HepG2 (cell line): ENCODE measurements around the gene C22orf15. TPM values are rescaled to one million over a fixed set of nuclear protein-coding genes. Genes with fewer than 3 reads are reported as not detected.

ENCODE experiments used
- ARHGAP35 ChIP-seq: sonication (generic); formaldehyde crosslinking; IDR thresholded peaks from 2 replicates; pipeline ENCODE4 v1.9.0; 2022; ENCODE audit warnings: mild to moderate bottlenecking, inconsistent platforms, moderate library complexity, missing genetic modification reagents, borderline replicate concordance
- CBX2 ChIP-seq, 2 experiments: fragments of 200-600 bp in 1 of 2; sonication (generic); formaldehyde crosslinking in 1 of 2; IDR thresholded peaks; 2 replicates each; pipeline versions ENCODE4 v1.7.0 to v1.8.1; 2018 to 2022; ENCODE audit warnings: low read depth in 2 of 2, low read length in 1 of 2, mild to moderate bottlenecking in 1 of 2, missing genetic modification reagents in 1 of 2
- NFIB ChIP-seq: sonication (generic); formaldehyde crosslinking; IDR thresholded peaks from 2 replicates; pipeline ENCODE4 v1.9.0; 2021; ENCODE audit warnings: missing genetic modification reagents, mild to moderate bottlenecking, borderline replicate concordance
- NR1H2 ChIP-seq: sonication (generic); formaldehyde crosslinking; IDR thresholded peaks from 2 replicates; pipeline ENCODE4 v1.8.1; 2022; ENCODE audit warnings: low read depth, missing genetic modification reagents, borderline replicate concordance
- ZFP1 ChIP-seq: IDR thresholded peaks from 2 replicates; pipeline ENCODE4 v1.6.1; 2016
- ZNF34 ChIP-seq: sonication (generic); formaldehyde crosslinking; IDR thresholded peaks from 2 replicates; pipeline ENCODE4 v1.4.0; 2020; ENCODE audit warnings: mild to moderate bottlenecking, missing genetic modification reagents, borderline replicate concordance
- polyA plus RNA-seq, 8 experiments: library from polyadenylated mRNA; depleted of rRNA in 3 of 8; stranded (reverse) in 7 of 8; unstranded in 1 of 8; fragments of >200 nt; fragmentation: Illumina TruSeq in 4 of 8; extraction: Trizol in 4 of 8; gene quantifications; 2 replicates each; pipeline versions ENCODE4 v1.2.1 to v1.2.3, GENCODE V29; 2011 to 2016; ENCODE audit warnings: low read depth in 4 of 8, missing spikeins in 1 of 8, mixed read lengths in 1 of 8; ENCODE audit not compliant: insufficient read depth in 1 of 8
- total RNA-seq, 5 experiments: library from RNA; depleted of rRNA; stranded (reverse); fragments of >200 nt; fragmentation: Illumina TruSeq; extraction: Trizol; gene quantifications; 2 replicates each; pipeline ENCODE4 v1.2.3, GENCODE V29; 2016; ENCODE audit warnings: low read depth in 1 of 5
- TF ChIP-seq, protein P1 (sequence below): sonication (generic); formaldehyde crosslinking; IDR thresholded peaks from 2 replicates; pipeline ENCODE4 v1.5.0; 2020; ENCODE audit warnings: missing genetic modification reagents, mild to moderate bottlenecking, borderline replicate concordance
- TF ChIP-seq, protein P2 (sequence below): IDR thresholded peaks from 2 replicates; pipeline ENCODE4 v1.6.1; 2016
- TF ChIP-seq, protein P3 (sequence below): IDR thresholded peaks from 2 replicates; pipeline ENCODE4 v1.6.1; 2016; ENCODE audit warnings: low read depth, missing genetic modification reagents, missing compliant biosample characterization
- TF ChIP-seq, protein P4 (sequence below): sonication (generic); formaldehyde crosslinking; IDR thresholded peaks from 2 replicates; pipeline ENCODE4 v1.9.0; 2021; ENCODE audit warnings: missing genetic modification reagents, borderline replicate concordance
- TF ChIP-seq, protein P5 (sequence below): sonication (generic); formaldehyde crosslinking; IDR thresholded peaks from 2 replicates; pipeline ENCODE4 v1.4.0; 2020; ENCODE audit warnings: mild to moderate bottlenecking, missing genetic modification reagents
- TF ChIP-seq, protein P6 (sequence below): sonication (generic); formaldehyde crosslinking; IDR thresholded peaks from 2 replicates; pipeline ENCODE4 v1.5.1; 2020; ENCODE audit warnings: missing genetic modification reagents, mild to moderate bottlenecking, borderline replicate concordance
- TF ChIP-seq, protein P7 (sequence below): sonication (generic); formaldehyde crosslinking; IDR thresholded peaks from 2 replicates; pipeline ENCODE4 v1.9.0; 2021; ENCODE audit warnings: missing genetic modification reagents, borderline replicate concordance

C22orf15 gene
- total and polyA plus RNA-seq, 2 of the 13 experiments (the other 11 are each of a cell fraction or from before 2014, with no cell fraction given) = not detected

DNA sequence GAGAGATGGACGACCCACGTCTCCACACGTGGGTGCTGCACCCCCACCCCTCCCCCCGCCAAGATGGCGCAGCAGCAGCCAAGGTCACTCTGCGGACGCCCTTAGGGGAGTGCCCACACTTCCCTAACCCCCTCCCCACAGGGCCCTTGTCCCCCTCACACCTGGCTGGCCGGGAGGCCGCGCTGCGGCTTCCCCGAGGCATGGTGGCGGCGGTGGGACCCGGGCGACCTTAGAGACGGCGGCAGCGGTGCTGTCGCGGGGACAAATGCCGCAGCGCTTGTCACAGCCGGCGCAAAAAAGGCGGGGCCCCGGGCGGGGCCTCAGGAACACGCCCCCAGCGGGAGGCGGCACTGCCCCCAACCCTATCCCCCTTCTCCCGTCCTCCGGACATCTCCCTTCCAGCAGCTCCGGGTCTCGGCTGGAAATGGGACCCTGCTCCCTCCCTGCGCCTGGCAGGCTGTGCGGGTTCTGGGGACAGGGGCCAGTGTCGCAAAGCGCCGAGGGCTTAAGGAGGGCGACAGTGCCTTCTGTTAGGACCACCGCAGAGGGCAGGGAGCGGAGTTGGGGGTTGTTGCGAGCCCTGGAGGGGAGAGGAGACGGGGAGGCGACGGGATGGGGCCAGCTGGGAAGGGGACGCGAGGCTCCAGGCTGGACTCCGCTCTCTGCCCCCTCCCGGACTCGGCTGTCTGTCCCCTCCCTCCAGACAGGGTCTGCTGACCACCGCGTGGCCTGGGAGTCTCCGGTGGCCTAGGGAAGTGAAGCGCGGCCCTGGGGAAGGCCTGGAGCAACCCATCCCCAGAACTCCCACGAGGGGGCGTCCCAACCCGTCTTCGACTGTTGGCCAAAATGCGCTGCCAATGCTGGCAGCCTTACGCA lies 5.1 kb downstream of the C22orf15 start, which contains the start of gene CHCHD10 (continued):
- TF ChIP-seq, protein P1, sequence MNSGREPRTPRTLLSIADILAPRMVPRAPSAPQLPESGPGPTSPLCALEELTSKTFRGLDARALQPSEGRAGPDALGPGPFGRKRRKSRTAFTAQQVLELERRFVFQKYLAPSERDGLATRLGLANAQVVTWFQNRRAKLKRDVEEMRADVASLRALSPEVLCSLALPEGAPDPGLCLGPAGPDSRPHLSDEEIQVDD = 0 out of 2 replicates have a peak, but pooled peaks have one; percentile 31
- TF ChIP-seq, protein P2, sequence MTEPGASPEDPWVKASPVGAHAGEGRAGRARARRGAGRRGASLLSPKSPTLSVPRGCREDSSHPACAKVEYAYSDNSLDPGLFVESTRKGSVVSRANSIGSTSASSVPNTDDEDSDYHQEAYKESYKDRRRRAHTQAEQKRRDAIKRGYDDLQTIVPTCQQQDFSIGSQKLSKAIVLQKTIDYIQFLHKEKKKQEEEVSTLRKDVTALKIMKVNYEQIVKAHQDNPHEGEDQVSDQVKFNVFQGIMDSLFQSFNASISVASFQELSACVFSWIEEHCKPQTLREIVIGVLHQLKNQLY (CRISPR knock-in tag) = peak; percentile 81
- TF ChIP-seq NFIB (no peak), CBX2 (IDR thresholded peaks at IDR 0.05; ENCODE audit: low read depth, low read length) (no peak), CBX2 (CRISPR knock-in tag; IDR thresholded peaks at IDR 0.05; ENCODE audit: low read depth) (no peak), ARHGAP35 (0 out of 2 replicates have a peak, but pooled peaks have one; percentile 8), ZNF34 (CRISPR knock-in tag) (no peak; the same call in 1 of the 2 replicates), ZFP1 (CRISPR knock-in tag) (no peak), NR1H2 (no peak)
- TF ChIP-seq, protein P3, sequence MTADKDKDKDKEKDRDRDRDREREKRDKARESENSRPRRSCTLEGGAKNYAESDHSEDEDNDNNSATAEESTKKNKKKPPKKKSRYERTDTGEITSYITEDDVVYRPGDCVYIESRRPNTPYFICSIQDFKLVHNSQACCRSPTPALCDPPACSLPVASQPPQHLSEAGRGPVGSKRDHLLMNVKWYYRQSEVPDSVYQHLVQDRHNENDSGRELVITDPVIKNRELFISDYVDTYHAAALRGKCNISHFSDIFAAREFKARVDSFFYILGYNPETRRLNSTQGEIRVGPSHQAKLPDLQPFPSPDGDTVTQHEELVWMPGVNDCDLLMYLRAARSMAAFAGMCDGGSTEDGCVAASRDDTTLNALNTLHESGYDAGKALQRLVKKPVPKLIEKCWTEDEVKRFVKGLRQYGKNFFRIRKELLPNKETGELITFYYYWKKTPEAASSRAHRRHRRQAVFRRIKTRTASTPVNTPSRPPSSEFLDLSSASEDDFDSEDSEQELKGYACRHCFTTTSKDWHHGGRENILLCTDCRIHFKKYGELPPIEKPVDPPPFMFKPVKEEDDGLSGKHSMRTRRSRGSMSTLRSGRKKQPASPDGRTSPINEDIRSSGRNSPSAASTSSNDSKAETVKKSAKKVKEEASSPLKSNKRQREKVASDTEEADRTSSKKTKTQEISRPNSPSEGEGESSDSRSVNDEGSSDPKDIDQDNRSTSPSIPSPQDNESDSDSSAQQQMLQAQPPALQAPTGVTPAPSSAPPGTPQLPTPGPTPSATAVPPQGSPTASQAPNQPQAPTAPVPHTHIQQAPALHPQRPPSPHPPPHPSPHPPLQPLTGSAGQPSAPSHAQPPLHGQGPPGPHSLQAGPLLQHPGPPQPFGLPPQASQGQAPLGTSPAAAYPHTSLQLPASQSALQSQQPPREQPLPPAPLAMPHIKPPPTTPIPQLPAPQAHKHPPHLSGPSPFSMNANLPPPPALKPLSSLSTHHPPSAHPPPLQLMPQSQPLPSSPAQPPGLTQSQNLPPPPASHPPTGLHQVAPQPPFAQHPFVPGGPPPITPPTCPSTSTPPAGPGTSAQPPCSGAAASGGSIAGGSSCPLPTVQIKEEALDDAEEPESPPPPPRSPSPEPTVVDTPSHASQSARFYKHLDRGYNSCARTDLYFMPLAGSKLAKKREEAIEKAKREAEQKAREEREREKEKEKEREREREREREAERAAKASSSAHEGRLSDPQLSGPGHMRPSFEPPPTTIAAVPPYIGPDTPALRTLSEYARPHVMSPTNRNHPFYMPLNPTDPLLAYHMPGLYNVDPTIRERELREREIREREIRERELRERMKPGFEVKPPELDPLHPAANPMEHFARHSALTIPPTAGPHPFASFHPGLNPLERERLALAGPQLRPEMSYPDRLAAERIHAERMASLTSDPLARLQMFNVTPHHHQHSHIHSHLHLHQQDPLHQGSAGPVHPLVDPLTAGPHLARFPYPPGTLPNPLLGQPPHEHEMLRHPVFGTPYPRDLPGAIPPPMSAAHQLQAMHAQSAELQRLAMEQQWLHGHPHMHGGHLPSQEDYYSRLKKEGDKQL (CRISPR knock-in tag) = no peak
- TF ChIP-seq, protein P4, sequence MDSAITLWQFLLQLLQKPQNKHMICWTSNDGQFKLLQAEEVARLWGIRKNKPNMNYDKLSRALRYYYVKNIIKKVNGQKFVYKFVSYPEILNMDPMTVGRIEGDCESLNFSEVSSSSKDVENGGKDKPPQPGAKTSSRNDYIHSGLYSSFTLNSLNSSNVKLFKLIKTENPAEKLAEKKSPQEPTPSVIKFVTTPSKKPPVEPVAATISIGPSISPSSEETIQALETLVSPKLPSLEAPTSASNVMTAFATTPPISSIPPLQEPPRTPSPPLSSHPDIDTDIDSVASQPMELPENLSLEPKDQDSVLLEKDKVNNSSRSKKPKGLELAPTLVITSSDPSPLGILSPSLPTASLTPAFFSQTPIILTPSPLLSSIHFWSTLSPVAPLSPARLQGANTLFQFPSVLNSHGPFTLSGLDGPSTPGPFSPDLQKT = no peak
- TF ChIP-seq, protein P5, sequence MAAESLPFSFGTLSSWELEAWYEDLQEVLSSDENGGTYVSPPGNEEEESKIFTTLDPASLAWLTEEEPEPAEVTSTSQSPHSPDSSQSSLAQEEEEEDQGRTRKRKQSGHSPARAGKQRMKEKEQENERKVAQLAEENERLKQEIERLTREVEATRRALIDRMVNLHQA = no peak
- TF ChIP-seq, protein P6, sequence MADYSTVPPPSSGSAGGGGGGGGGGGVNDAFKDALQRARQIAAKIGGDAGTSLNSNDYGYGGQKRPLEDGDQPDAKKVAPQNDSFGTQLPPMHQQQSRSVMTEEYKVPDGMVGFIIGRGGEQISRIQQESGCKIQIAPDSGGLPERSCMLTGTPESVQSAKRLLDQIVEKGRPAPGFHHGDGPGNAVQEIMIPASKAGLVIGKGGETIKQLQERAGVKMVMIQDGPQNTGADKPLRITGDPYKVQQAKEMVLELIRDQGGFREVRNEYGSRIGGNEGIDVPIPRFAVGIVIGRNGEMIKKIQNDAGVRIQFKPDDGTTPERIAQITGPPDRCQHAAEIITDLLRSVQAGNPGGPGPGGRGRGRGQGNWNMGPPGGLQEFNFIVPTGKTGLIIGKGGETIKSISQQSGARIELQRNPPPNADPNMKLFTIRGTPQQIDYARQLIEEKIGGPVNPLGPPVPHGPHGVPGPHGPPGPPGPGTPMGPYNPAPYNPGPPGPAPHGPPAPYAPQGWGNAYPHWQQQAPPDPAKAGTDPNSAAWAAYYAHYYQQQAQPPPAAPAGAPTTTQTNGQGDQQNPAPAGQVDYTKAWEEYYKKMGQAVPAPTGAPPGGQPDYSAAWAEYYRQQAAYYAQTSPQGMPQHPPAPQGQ (CRISPR knock-in tag) = no peak
- TF ChIP-seq, protein P7, sequence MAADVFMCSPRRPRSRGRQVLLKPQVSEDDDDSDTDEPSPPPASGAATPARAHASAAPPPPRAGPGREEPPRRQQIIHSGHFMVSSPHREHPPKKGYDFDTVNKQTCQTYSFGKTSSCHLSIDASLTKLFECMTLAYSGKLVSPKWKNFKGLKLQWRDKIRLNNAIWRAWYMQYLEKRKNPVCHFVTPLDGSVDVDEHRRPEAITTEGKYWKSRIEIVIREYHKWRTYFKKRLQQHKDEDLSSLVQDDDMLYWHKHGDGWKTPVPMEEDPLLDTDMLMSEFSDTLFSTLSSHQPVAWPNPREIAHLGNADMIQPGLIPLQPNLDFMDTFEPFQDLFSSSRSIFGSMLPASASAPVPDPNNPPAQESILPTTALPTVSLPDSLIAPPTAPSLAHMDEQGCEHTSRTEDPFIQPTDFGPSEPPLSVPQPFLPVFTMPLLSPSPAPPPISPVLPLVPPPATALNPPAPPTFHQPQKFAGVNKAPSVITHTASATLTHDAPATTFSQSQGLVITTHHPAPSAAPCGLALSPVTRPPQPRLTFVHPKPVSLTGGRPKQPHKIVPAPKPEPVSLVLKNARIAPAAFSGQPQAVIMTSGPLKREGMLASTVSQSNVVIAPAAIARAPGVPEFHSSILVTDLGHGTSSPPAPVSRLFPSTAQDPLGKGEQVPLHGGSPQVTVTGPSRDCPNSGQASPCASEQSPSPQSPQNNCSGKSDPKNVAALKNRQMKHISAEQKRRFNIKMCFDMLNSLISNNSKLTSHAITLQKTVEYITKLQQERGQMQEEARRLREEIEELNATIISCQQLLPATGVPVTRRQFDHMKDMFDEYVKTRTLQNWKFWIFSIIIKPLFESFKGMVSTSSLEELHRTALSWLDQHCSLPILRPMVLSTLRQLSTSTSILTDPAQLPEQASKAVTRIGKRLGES (CRISPR knock-in tag) = no peak
